ENCODE measurements around the gene APOBR. TPM values are rescaled to one million over a fixed set of nuclear protein-coding genes. Genes with fewer than 3 reads are reported as not detected.

The APOBR gene
- total and polyA plus RNA-seq, 2 of the 13 experiments (the other 11 are each of a cell fraction or from before 2014, with no cell fraction given), result 0.03 TPM; not detected in 1

- TF ChIP-seq HMG20B (CRISPR knock-in tag; conservative IDR thresholded peaks at IDR 0.05), result peak; percentile 66; the same call in 1 of the 2 replicates
- TF ChIP-seq PRDM10 (CRISPR knock-in tag; IDR thresholded peaks at IDR 0.05; ENCODE audit: low read depth), result no peak
- TF ChIP-seq FOXP1 (IDR thresholded peaks at IDR 0.05), result no peak
- TF ChIP-seq FOXP1 (CRISPR knock-in tag; IDR thresholded peaks at IDR 0.05), result peak; percentile 70; the same call in 1 of the 2 replicates
- TF ChIP-seq THRA (CRISPR knock-in tag; IDR thresholded peaks at IDR 0.05; ENCODE audit: borderline replicate concordance), result peak; percentile 84; the same call in 1 of the 2 replicates
- no peak for TF ChIP-seq CSRNP1 (CRISPR knock-in tag; IDR thresholded peaks at IDR 0.05)
- TF ChIP-seq ZNF746 (CRISPR knock-in tag; IDR thresholded peaks at IDR 0.05), result peak; percentile 80; the same call in 1 of the 2 replicates
- TF ChIP-seq, protein P1, sequence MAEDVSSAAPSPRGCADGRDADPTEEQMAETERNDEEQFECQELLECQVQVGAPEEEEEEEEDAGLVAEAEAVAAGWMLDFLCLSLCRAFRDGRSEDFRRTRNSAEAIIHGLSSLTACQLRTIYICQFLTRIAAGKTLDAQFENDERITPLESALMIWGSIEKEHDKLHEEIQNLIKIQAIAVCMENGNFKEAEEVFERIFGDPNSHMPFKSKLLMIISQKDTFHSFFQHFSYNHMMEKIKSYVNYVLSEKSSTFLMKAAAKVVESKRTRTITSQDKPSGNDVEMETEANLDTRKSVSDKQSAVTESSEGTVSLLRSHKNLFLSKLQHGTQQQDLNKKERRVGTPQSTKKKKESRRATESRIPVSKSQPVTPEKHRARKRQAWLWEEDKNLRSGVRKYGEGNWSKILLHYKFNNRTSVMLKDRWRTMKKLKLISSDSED (CRISPR knock-in tag; IDR thresholded peaks at IDR 0.05), result no peak
- TF ChIP-seq ZBTB38 (CRISPR knock-in tag; IDR thresholded peaks at IDR 0.05), result peak; percentile 36; the same call in 1 of the 2 replicates
- no peak for TF ChIP-seq ZNF326 (CRISPR knock-in tag; IDR thresholded peaks at IDR 0.05; ENCODE audit: borderline replicate concordance)
- no peak for TF ChIP-seq ZBTB39 (CRISPR knock-in tag; IDR thresholded peaks at IDR 0.05)
- TF ChIP-seq ZNF331 (CRISPR knock-in tag; IDR thresholded peaks at IDR 0.05), result peak; percentile 66; the same call in 1 of the 2 replicates
- no peak for TF ChIP-seq ZNF468 (CRISPR knock-in tag; IDR thresholded peaks at IDR 0.05)
- TF ChIP-seq ZNF598 (CRISPR knock-in tag; IDR thresholded peaks at IDR 0.05; ENCODE audit: borderline replicate concordance), result no peak
- TF ChIP-seq CCAR2 (optimal IDR thresholded peaks at IDR 0.05; ENCODE audit: low read depth, low read length), result no peak
- peak; percentile 84; the same call in 1 of the 2 replicates for TF ChIP-seq RXRA (CRISPR knock-in tag; IDR thresholded peaks at IDR 0.05)
- no peak for TF ChIP-seq FUBP1 (CRISPR knock-in tag; IDR thresholded peaks at IDR 0.05; ENCODE audit: borderline replicate concordance)
Measured at GRCh38 chr16:28505489-28506137, 11.2 kb downstream of the APOBR start (continued).

Measured in HepG2 (cell line).